Epithelial cell of proximal tubule (primary cell): Measurements from ENCODE around the gene APCDD1. TPM values are rescaled to one million over a fixed set of nuclear protein-coding genes. Genes with fewer than 3 reads are reported as not detected.
"Not testable (repeated sequence)": the region's sequence is repeated elsewhere in the genome, so short reads cannot be mapped to it uniquely, and the experiment has no call there.

Source experiments
- DNase-seq: peaks from one replicate; pipeline ENCODE4 v3.0.0-alpha.2; 2011; ENCODE audit warnings: low read depth
- H3K4me3 ChIP-seq: 2 replicates; pipeline ENCODE4 v1.5.1; 2011; ENCODE audit warnings: low read depth, mild to moderate bottlenecking, low read length
- total RNA-seq: library from RNA; depleted of rRNA; stranded (reverse); fragments of >200 nt; gene quantifications from 2 replicates; pipeline ENCODE4 v1.2.3, GENCODE V29; 2015
- TF ChIP-seq, protein P1 (sequence below): conservative IDR thresholded peaks from 2 replicates; pipeline ENCODE4 v1.5.1; 2012; ENCODE audit warnings: low read depth, mild to moderate bottlenecking, low read length

The APCDD1 gene
- total RNA-seq, 1 donor from 2014 or later = not detected

GRCh38 chr18:10459587-10459986 lies 5.2 kb downstream of the APCDD1 start:
- TF ChIP-seq, protein P1, sequence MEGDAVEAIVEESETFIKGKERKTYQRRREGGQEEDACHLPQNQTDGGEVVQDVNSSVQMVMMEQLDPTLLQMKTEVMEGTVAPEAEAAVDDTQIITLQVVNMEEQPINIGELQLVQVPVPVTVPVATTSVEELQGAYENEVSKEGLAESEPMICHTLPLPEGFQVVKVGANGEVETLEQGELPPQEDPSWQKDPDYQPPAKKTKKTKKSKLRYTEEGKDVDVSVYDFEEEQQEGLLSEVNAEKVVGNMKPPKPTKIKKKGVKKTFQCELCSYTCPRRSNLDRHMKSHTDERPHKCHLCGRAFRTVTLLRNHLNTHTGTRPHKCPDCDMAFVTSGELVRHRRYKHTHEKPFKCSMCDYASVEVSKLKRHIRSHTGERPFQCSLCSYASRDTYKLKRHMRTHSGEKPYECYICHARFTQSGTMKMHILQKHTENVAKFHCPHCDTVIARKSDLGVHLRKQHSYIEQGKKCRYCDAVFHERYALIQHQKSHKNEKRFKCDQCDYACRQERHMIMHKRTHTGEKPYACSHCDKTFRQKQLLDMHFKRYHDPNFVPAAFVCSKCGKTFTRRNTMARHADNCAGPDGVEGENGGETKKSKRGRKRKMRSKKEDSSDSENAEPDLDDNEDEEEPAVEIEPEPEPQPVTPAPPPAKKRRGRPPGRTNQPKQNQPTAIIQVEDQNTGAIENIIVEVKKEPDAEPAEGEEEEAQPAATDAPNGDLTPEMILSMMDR = no peak
- DNase-seq = no peak
- H3K4me3 ChIP-seq = no peak overlapping the region

GRCh38 chr18:10460414-10461018 lies 6.1 kb downstream of the APCDD1 start:
- DNase-seq = no peak
- TF ChIP-seq, protein P1 = no peak
- H3K4me3 ChIP-seq = no peak overlapping the region

DNA sequence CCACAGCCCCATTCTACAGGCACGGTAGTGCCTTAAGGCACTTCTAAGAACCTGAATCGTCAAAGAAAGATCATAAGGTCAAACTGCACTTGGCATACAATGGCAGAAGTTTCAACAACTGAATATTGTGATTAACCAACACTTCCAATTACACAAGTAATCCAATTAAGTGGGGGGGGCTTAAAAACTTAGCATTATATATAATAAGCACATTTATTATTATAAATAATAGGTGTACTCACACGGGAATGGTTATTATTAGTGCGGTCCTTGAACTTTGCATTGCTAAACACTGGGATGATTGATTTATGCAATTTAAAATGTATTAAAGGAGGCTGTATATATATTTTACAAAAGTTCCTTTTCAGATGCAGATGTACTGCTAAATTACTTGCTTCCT lies 7.6 kb downstream of the APCDD1 start:
- TF ChIP-seq, protein P1 = no peak
- no peak for DNase-seq
- H3K4me3 ChIP-seq = no peak overlapping the region

- H3K4me3 ChIP-seq = no peak overlapping the region
- TF ChIP-seq, protein P1 = no peak
- no peak for DNase-seq
Measured at GRCh38 chr18:10462597-10462996, 8.2 kb downstream of the APCDD1 start.

DNA sequence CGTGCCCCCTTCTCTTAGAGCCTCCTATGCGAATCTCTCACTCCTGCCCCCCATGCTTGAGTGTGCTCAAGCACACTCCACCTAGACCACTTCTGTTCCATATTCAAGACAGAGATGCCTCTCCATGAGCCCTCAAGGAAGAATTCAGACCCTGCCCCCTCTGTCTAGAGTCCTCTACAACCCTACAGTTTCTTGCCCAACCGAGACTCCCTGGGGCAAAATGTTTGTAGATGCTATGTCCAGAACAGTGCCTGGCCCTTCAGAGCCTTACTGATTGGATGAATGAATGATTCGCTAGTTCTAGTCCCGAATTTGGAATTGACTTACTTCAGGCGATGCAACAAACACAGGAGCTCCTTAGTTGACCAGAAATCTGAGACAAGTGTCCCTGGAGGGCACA lies 8.7 kb downstream of the APCDD1 start:
- TF ChIP-seq, protein P1 = no peak
- DNase-seq = no peak
- no peak overlapping the region for H3K4me3 ChIP-seq

DNA sequence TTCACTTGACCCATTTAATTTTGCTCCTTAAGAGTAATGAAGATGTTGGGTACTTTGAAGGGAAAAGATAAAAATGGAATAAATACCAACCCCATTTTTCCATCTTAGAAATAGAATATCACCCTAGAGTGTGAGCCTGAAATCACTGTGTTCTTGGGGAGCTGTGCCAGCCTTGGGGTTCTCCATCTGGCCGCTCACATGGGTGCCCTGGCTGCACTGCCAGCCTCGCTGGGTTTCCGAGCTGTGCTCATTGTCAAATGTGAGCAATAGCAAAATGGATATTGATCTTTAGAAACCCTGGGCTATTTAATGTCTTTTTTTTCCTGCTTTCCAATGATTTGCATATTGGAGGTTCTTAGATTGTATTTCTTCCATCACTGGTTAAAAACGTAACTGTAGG lies 9.3 kb downstream of the APCDD1 start:
- TF ChIP-seq, protein P1 = no peak
- H3K4me3 ChIP-seq = no peak overlapping the region
- DNase-seq = no peak

DNA sequence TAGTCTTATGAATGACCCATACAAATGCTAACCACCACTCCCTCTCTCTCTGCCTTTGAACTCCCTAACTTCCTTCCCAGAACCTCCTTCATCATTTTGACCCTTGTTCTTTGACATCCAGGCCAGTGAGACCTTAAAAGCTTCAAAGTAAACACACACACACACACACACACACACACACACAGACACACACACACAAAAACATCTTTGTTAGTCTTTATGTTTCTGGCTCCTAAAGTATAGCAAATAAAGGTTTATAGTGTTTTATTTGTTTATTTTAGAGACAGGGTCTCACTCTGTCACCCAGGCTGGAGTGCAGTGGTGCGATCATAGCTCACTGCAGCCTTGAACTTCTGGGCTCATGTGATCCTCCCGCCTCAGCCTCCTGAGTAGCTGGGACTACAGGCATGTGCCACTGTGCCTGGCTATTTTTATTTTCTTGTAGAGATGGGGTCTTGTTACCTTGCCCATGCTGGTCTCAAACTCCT lies 9.8 kb downstream of the APCDD1 start:
- DNase-seq, H3K4me3 ChIP-seq: not testable (repeated sequence)
